Testis (tissue), 2 donors: ENCODE results near the gene TBCD.

Experiments
- POLR2A ChIP-seq: fragments of 450-650 bp; IDR thresholded peaks from one replicate; pipeline ENCODE4 v1.6.1; 2017; ENCODE audit warnings: antibody characterized with exemption, mild to moderate bottlenecking, moderate library complexity
- TF ChIP-seq, protein P1 (sequence below), 3 experiments: fragments of 450-650 bp in 2 of 3; fragments of 200-600 bp in 1 of 3; sonication (generic) in 1 of 3; IDR thresholded peaks; one replicate each; pipeline ENCODE4 v1.5.1; 2016 to 2019; ENCODE audit warnings: antibody characterized with exemption in 3 of 3, mild to moderate bottlenecking in 2 of 3, moderate library complexity in 1 of 3

DNA sequence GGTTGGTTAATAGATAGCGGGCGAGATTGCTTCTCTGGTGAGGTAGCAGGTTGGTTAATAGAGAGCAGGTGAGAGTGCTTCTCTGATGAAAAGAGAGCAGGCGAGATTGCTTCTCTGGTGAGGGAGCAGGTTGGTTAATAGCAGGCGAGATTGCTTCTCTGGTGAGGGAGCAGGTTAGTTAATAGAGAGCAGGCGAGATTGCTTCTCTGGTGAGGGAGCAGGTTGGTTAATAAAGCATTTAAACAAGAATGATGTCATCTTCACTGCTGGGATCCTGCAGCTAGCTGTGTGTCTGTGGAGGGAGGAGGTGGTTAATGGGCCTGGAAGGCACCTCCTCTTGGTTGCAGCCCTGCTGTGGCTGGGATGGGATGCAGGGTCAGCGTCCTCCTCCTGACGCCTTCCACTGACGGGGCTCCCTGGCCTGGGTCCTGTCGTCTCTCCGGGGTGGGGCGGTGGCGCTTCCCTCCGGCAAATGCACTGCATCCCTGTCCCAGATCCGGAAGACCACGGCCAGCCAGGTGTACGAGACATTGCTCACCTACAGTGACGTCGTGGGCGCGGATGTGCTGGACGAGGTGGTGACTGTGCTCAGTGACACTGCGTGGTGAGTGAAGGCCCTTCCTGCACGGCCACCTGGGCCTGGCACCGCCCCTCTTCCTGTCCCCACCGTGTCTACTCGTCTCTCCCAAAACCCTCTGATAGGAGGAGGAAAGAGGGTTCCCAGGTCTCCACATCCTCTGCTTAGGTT is 187.2 kb downstream of the TBCD start:
- TF ChIP-seq, protein P1, sequence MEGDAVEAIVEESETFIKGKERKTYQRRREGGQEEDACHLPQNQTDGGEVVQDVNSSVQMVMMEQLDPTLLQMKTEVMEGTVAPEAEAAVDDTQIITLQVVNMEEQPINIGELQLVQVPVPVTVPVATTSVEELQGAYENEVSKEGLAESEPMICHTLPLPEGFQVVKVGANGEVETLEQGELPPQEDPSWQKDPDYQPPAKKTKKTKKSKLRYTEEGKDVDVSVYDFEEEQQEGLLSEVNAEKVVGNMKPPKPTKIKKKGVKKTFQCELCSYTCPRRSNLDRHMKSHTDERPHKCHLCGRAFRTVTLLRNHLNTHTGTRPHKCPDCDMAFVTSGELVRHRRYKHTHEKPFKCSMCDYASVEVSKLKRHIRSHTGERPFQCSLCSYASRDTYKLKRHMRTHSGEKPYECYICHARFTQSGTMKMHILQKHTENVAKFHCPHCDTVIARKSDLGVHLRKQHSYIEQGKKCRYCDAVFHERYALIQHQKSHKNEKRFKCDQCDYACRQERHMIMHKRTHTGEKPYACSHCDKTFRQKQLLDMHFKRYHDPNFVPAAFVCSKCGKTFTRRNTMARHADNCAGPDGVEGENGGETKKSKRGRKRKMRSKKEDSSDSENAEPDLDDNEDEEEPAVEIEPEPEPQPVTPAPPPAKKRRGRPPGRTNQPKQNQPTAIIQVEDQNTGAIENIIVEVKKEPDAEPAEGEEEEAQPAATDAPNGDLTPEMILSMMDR (IDR thresholded peaks at IDR 0.05), result no peak
- no peak for TF ChIP-seq POLR2A
